Adrenal gland (tissue), 5 donors: Measurements from ENCODE around the gene SBF2.

Source experiments
- POLR2A ChIP-seq, 2 donors: fragments of 450-650 bp; IDR thresholded peaks; one replicate each; pipeline ENCODE4 v1.6.1; 2017; ENCODE audit warnings: antibody characterized with exemption in 2 of 2, mild to moderate bottlenecking in 2 of 2, moderate library complexity in 1 of 2
- TF ChIP-seq, protein P1 (sequence below), 6 experiments: fragments of 450-650 bp in 4 of 6; fragments of 200-600 bp in 2 of 6; sonication (generic) in 1 of 6; IDR thresholded peaks; 1 replicate in 5 of 6; 2 replicates in 1 of 6; pipeline versions ENCODE4 v1.5.1 to v1.8.0; 2016 to 2021; ENCODE audit warnings: antibody characterized with exemption in 6 of 6, mild to moderate bottlenecking in 2 of 6, moderate library complexity in 1 of 6
- donor health status: DM: no; HTN: no; CAD: no.

GRCh38 chr11:9943386-9944110, 350.5 kb downstream of the SBF2 start:
- TF ChIP-seq, protein P1, sequence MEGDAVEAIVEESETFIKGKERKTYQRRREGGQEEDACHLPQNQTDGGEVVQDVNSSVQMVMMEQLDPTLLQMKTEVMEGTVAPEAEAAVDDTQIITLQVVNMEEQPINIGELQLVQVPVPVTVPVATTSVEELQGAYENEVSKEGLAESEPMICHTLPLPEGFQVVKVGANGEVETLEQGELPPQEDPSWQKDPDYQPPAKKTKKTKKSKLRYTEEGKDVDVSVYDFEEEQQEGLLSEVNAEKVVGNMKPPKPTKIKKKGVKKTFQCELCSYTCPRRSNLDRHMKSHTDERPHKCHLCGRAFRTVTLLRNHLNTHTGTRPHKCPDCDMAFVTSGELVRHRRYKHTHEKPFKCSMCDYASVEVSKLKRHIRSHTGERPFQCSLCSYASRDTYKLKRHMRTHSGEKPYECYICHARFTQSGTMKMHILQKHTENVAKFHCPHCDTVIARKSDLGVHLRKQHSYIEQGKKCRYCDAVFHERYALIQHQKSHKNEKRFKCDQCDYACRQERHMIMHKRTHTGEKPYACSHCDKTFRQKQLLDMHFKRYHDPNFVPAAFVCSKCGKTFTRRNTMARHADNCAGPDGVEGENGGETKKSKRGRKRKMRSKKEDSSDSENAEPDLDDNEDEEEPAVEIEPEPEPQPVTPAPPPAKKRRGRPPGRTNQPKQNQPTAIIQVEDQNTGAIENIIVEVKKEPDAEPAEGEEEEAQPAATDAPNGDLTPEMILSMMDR (IDR thresholded peaks at IDR 0.05): no peak
- TF ChIP-seq POLR2A (IDR thresholded peaks at IDR 0.05): no peak
